ENCODE measurements around the gene DNAAF1.

- TF ChIP-seq YY1 (IDR thresholded peaks at IDR 0.05; ENCODE audit: low read depth, low read length), result peak; percentile 48; the same call in 1 of the 2 replicates
- no peak for TF ChIP-seq POLR2A (IDR thresholded peaks at IDR 0.05; ENCODE audit: control extremely low read depth in 1 of 2, low read depth in 2 of 2, low read length in 2 of 2)
- TF ChIP-seq HDAC6 (IDR thresholded peaks at IDR 0.05; ENCODE audit: low read depth, low read length), result no peak
- TF ChIP-seq CTCF (IDR thresholded peaks at IDR 0.05; ENCODE audit: control extremely low read depth in 1 of 3, insufficient read depth in 1 of 3, low read depth in 1 of 3, low read length in 3 of 3), result peak; percentile 77 to 95 (median 92)
- peak; percentile 93 for TF ChIP-seq MAX (IDR thresholded peaks at IDR 0.05)
- TF ChIP-seq EZH2 (IDR thresholded peaks at IDR 0.05; ENCODE audit: low read depth, low read length, severe bottlenecking), result no peak
- TF ChIP-seq SIX5 (IDR thresholded peaks at IDR 0.05; ENCODE audit: low read depth, low read length), result no peak
- no peak for TF ChIP-seq GABPA (IDR thresholded peaks at IDR 0.05; ENCODE audit: borderline replicate concordance, insufficient read depth, low read length)
- TF ChIP-seq ZNF274 (IDR thresholded peaks at IDR 0.05; ENCODE audit: borderline replicate concordance, extremely low read depth, low read length), result no peak
- TF ChIP-seq SP2 (IDR thresholded peaks at IDR 0.05; ENCODE audit: low read length), result no peak
- TF ChIP-seq, protein P1, sequence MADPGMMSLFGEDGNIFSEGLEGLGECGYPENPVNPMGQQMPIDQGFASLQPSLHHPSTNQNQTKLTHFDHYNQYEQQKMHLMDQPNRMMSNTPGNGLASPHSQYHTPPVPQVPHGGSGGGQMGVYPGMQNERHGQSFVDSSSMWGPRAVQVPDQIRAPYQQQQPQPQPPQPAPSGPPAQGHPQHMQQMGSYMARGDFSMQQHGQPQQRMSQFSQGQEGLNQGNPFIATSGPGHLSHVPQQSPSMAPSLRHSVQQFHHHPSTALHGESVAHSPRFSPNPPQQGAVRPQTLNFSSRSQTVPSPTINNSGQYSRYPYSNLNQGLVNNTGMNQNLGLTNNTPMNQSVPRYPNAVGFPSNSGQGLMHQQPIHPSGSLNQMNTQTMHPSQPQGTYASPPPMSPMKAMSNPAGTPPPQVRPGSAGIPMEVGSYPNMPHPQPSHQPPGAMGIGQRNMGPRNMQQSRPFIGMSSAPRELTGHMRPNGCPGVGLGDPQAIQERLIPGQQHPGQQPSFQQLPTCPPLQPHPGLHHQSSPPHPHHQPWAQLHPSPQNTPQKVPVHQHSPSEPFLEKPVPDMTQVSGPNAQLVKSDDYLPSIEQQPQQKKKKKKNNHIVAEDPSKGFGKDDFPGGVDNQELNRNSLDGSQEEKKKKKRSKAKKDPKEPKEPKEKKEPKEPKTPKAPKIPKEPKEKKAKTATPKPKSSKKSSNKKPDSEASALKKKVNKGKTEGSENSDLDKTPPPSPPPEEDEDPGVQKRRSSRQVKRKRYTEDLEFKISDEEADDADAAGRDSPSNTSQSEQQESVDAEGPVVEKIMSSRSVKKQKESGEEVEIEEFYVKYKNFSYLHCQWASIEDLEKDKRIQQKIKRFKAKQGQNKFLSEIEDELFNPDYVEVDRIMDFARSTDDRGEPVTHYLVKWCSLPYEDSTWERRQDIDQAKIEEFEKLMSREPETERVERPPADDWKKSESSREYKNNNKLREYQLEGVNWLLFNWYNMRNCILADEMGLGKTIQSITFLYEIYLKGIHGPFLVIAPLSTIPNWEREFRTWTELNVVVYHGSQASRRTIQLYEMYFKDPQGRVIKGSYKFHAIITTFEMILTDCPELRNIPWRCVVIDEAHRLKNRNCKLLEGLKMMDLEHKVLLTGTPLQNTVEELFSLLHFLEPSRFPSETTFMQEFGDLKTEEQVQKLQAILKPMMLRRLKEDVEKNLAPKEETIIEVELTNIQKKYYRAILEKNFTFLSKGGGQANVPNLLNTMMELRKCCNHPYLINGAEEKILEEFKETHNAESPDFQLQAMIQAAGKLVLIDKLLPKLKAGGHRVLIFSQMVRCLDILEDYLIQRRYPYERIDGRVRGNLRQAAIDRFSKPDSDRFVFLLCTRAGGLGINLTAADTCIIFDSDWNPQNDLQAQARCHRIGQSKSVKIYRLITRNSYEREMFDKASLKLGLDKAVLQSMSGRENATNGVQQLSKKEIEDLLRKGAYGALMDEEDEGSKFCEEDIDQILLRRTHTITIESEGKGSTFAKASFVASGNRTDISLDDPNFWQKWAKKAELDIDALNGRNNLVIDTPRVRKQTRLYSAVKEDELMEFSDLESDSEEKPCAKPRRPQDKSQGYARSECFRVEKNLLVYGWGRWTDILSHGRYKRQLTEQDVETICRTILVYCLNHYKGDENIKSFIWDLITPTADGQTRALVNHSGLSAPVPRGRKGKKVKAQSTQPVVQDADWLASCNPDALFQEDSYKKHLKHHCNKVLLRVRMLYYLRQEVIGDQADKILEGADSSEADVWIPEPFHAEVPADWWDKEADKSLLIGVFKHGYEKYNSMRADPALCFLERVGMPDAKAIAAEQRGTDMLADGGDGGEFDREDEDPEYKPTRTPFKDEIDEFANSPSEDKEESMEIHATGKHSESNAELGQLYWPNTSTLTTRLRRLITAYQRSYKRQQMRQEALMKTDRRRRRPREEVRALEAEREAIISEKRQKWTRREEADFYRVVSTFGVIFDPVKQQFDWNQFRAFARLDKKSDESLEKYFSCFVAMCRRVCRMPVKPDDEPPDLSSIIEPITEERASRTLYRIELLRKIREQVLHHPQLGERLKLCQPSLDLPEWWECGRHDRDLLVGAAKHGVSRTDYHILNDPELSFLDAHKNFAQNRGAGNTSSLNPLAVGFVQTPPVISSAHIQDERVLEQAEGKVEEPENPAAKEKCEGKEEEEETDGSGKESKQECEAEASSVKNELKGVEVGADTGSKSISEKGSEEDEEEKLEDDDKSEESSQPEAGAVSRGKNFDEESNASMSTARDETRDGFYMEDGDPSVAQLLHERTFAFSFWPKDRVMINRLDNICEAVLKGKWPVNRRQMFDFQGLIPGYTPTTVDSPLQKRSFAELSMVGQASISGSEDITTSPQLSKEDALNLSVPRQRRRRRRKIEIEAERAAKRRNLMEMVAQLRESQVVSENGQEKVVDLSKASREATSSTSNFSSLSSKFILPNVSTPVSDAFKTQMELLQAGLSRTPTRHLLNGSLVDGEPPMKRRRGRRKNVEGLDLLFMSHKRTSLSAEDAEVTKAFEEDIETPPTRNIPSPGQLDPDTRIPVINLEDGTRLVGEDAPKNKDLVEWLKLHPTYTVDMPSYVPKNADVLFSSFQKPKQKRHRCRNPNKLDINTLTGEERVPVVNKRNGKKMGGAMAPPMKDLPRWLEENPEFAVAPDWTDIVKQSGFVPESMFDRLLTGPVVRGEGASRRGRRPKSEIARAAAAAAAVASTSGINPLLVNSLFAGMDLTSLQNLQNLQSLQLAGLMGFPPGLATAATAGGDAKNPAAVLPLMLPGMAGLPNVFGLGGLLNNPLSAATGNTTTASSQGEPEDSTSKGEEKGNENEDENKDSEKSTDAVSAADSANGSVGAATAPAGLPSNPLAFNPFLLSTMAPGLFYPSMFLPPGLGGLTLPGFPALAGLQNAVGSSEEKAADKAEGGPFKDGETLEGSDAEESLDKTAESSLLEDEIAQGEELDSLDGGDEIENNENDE (IDR thresholded peaks at IDR 0.05; ENCODE audit: insufficient replicate concordance, low read length), result no peak
- no peak for TF ChIP-seq SRF (IDR thresholded peaks at IDR 0.05; ENCODE audit: low read depth, low read length)
- TF ChIP-seq CBX8 (IDR thresholded peaks at IDR 0.05; ENCODE audit: borderline replicate concordance, low read depth, low read length), result no peak
Measured at GRCh38 chr16:84175350-84176081, 30.4 kb downstream of the DNAAF1 start.

Data from H1 (cell line).